ENCODE data around the gene WNT1. TPM values are rescaled to one million over a fixed set of nuclear protein-coding genes. Genes with fewer than 3 reads are reported as not detected.

Gene WNT1
- not detected in 2 replicates for total RNA-seq

GRCh38 chr12:48978291-48978740 lies at the start of gene WNT1:
Gene WNT1 (plus strand): TSS chr12:48978322. CDS start chr12:48978651, 329 bp downstream.

GRCh38 chr12:48957141-48958048 lies 20.7 kb upstream of the WNT1 start, which contains the start of gene ARF3:
Gene ARF3 (minus strand): TSS chr12:48957487. CDS start chr12:48941095, 16,392 bp downstream.

GRCh38 chr12:48999371-49000131 lies 21.4 kb downstream of the WNT1 start, which contains the start of gene DDN:
Gene DDN (minus strand): TSS chr12:48999375. CDS start chr12:48999287, 88 bp downstream.

GRCh38 chr12:49018261-49019119 lies 40.4 kb downstream of the WNT1 start, which contains the start of gene PRKAG1:
Gene PRKAG1 (minus strand): TSS chr12:49018776. CDS start chr12:49018740, 36 bp downstream.

Other genes starting within 250 kb of the WNT1 start
- 19.1 and 38.7 TPM in 2 replicates for gene ADCY6, start 189.2 kb upstream of the WNT1 start, total RNA-seq
- 7.5 and 19.0 TPM in 2 replicates for gene CACNB3, start 159.8 kb upstream of the WNT1 start, total RNA-seq
- gene DDX23, start 126.2 kb upstream of the WNT1 start, total RNA-seq: 67.0 and 95.1 TPM in 2 replicates
- 0.78 and 4.1 TPM in 2 replicates for gene RND1, start 112.5 kb upstream of the WNT1 start, total RNA-seq
- 6.2 and 20.5 TPM in 2 replicates for gene FKBP11, start 52.8 kb upstream of the WNT1 start, total RNA-seq
- 30.8 and 46.3 TPM in 2 replicates for gene ARF3, start 20.8 kb upstream of the WNT1 start, total RNA-seq
- 0.07 TPM in 1 of 2 replicates, not detected in the other for gene WNT10B, start 6.6 kb upstream of the WNT1 start, total RNA-seq
- 0.28 and 0.68 TPM in 2 replicates for gene DDN, start 21.1 kb downstream of the WNT1 start, total RNA-seq
- 50.8 and 62.2 TPM in 2 replicates for gene PRKAG1, start 40.5 kb downstream of the WNT1 start, total RNA-seq
- gene KMT2D, start 82.5 kb downstream of the WNT1 start, total RNA-seq: 24.9 and 107 TPM in 2 replicates
- gene RHEBL1, start 91.7 kb downstream of the WNT1 start, total RNA-seq: 0.36 and 1.0 TPM in 2 replicates
- under 0.01 TPM in 1 of 2 replicates, not detected in the other for gene DHH, start 116.5 kb downstream of the WNT1 start, total RNA-seq
- 27.7 and 31.8 TPM in 2 replicates for gene LMBR1L, start 132.5 kb downstream of the WNT1 start, total RNA-seq
- 114 and 181 TPM in 2 replicates for gene TUBA1B, start 153.1 kb downstream of the WNT1 start, total RNA-seq
- 2.7 and 16.7 TPM in 2 replicates for gene TUBA1A, start 210.8 kb downstream of the WNT1 start, total RNA-seq

Data from nasal cavity respiratory epithelium epithelial cell of viscerocranial mucosa (primary cell).